H1 (cell line): ENCODE measurements around the gene TOM1L2. TPM values are rescaled to one million over a fixed set of nuclear protein-coding genes. Genes with fewer than 3 reads are reported as not detected.

ENCODE experiments used
- CTCF ChIA-PET: fragments of 300-600 bp; sonication (Branson Sonifier 250); formaldehyde crosslinking; loops from one replicate; lab custom pipeline; 2021; ENCODE audit not compliant: partially characterized antibody; lab: Charles Lee
- POLR2A ChIA-PET: fragments of 300-600 bp; sonication (Branson Sonifier 250); formaldehyde crosslinking; loops from one replicate; lab custom pipeline; 2021; ENCODE audit warnings: inconsistent platforms; ENCODE audit not compliant: partially characterized antibody; lab: Charles Lee
- DNase-seq, 2 experiments: peaks; one replicate each; pipeline versions ENCODE4 v3.0.0 to v3.0.0-alpha.2; 2010 to 2022; ENCODE audit warnings: low spot score in 2 of 2, low read depth in 1 of 2, mixed read lengths in 1 of 2
- FAIRE-seq: peaks from 2 replicates; lab custom pipeline; 2011; peaks lifted over from hg19 to GRCh38; lab: Jason Lieb, UNC
- H2AFZ ChIP-seq: 2 replicates; pipeline ENCODE4 v1.8.1; 2012; ENCODE audit warnings: low read length, inconsistent platforms
- H2AK5ac ChIP-seq: 2 replicates; pipeline ENCODE4 v1.6.1; 2013; ENCODE audit warnings: low read depth, low read length
- H2BK120ac ChIP-seq: replicated peaks from 2 replicates; pipeline ENCODE3; 2013; ENCODE audit warnings: low read depth, low read length, inconsistent platforms
- H2BK12ac ChIP-seq: 2 replicates; pipeline ENCODE4 v1.6.1; 2013; ENCODE audit warnings: low read depth, low read length
- H2BK15ac ChIP-seq: 2 replicates; pipeline ENCODE4 v1.6.1; 2013; ENCODE audit warnings: low read length
- H2BK20ac ChIP-seq: 2 replicates; pipeline ENCODE4 v1.6.1; 2013; ENCODE audit warnings: low read length
- H2BK5ac ChIP-seq: 2 replicates; pipeline ENCODE4 v1.6.1; 2013; ENCODE audit warnings: low read depth, low read length
- H3K14ac ChIP-seq: 2 replicates; pipeline ENCODE4 v1.6.1; 2013; ENCODE audit warnings: inconsistent platforms; ENCODE audit not compliant: insufficient read length
- H3K18ac ChIP-seq: 2 replicates; pipeline ENCODE4 v1.6.1; 2013; ENCODE audit warnings: low read length; ENCODE audit errors: extremely low read depth
- H3K23ac ChIP-seq: 2 replicates; pipeline ENCODE4 v1.6.1; 2013; ENCODE audit warnings: inconsistent platforms; ENCODE audit not compliant: insufficient read length
- H3K23me2 ChIP-seq: 2 replicates; pipeline ENCODE4 v1.6.1; 2013; ENCODE audit warnings: low read depth, low read length
- H3K27ac ChIP-seq: 2 replicates; pipeline ENCODE4 v1.6.1; 2011; ENCODE audit warnings: low read depth, low read length, inconsistent platforms
- H3K27me3 ChIP-seq, 4 experiments: replicated peaks in 1 of 4; 1 replicate in 1 of 4; 2 replicates in 3 of 4; pipeline versions ENCODE4 v1.6.1 to v1.8.1; 2011 to 2013; ENCODE audit warnings: low read length in 3 of 4, mild to moderate bottlenecking in 3 of 4, inconsistent platforms in 2 of 4, mixed read lengths in 2 of 4, moderate library complexity in 1 of 4; ENCODE audit not compliant: control insufficient read depth in 3 of 4, insufficient read depth in 3 of 4; ENCODE audit errors: extremely low read depth in 1 of 4
- H3K36me3 ChIP-seq, 4 experiments: 2 replicates each; pipeline versions ENCODE4 v1.6.1 to v1.8.1; 2011 to 2013; ENCODE audit warnings: mild to moderate bottlenecking in 4 of 4, low read length in 3 of 4, moderate library complexity in 2 of 4, control low read depth in 1 of 4, inconsistent platforms in 1 of 4; ENCODE audit not compliant: insufficient read depth in 4 of 4, control insufficient read depth in 2 of 4
- H3K4ac ChIP-seq: replicated peaks from 2 replicates; pipeline ENCODE3; 2013; ENCODE audit warnings: low read length, low read depth, mixed read lengths, inconsistent platforms; ENCODE audit not compliant: insufficient read length
- H3K4me1 ChIP-seq, 4 experiments: replicated peaks in 1 of 4; 1 replicate in 1 of 4; 2 replicates in 3 of 4; pipeline versions ENCODE4 v1.6.1 to v1.8.1; 2011 to 2013; ENCODE audit warnings: low read length in 3 of 4, inconsistent platforms in 2 of 4, mixed read lengths in 1 of 4; ENCODE audit not compliant: insufficient read depth in 4 of 4, control insufficient read depth in 3 of 4
- H3K4me2 ChIP-seq, 2 experiments: 2 replicates each; pipeline versions ENCODE4 v1.6.1 to v1.8.1; 2011 to 2013; ENCODE audit warnings: low read depth in 2 of 2, low read length in 2 of 2, control low read depth in 1 of 2, inconsistent platforms in 1 of 2, mild to moderate bottlenecking in 1 of 2; ENCODE audit not compliant: insufficient read depth in 1 of 2
- H3K4me3 ChIP-seq, 4 experiments: fragments of 200-600, 300-600 bp in 1 of 4; sonication (generic), shearing (Covaris generic), sonication (Bioruptor Twin) in 1 of 4; 2 replicates each; pipeline versions ENCODE4 v1.5.1 to v1.8.1; 2011 to 2016; ENCODE audit warnings: low read length in 4 of 4, low read depth in 3 of 4, control low read depth in 2 of 4, inconsistent platforms in 2 of 4, mild to moderate bottlenecking in 2 of 4, mixed read lengths in 1 of 4, moderate library complexity in 1 of 4; ENCODE audit not compliant: insufficient read depth in 2 of 4; ENCODE audit errors: extremely low read depth in 1 of 4
- H3K56ac ChIP-seq: replicated peaks from 2 replicates; pipeline ENCODE3; 2013; ENCODE audit warnings: low read depth, mild to moderate bottlenecking, mixed read lengths, low read length, inconsistent platforms; ENCODE audit not compliant: insufficient read length
- H3K79me1 ChIP-seq: 2 replicates; pipeline ENCODE4 v1.6.1; 2013; ENCODE audit warnings: low read depth, low read length, control low read depth
- H3K79me2 ChIP-seq, 2 experiments: 2 replicates each; pipeline versions ENCODE4 v1.6.1 to v1.8.1; 2012 to 2013; ENCODE audit warnings: low read length in 2 of 2, mild to moderate bottlenecking in 2 of 2, inconsistent platforms in 1 of 2; ENCODE audit not compliant: insufficient read depth in 2 of 2, control insufficient read depth in 1 of 2
- H3K9ac ChIP-seq, 4 experiments: replicated peaks in 1 of 4; 1 replicate in 1 of 4; 2 replicates in 3 of 4; pipeline versions ENCODE4 v1.6.1 to v1.8.1; 2011 to 2013; ENCODE audit warnings: low read depth in 3 of 4, low read length in 3 of 4, control low read depth in 2 of 4, mild to moderate bottlenecking in 2 of 4, moderate library complexity in 2 of 4, inconsistent platforms in 1 of 4; ENCODE audit errors: extremely low read depth in 1 of 4
- H3K9me3 ChIP-seq, 2 experiments: 2 replicates each; pipeline versions ENCODE4 v1.6.1 to v1.8.1; 2012 to 2013; ENCODE audit warnings: mild to moderate bottlenecking in 2 of 2, moderate library complexity in 2 of 2, control low read depth in 1 of 2, inconsistent platforms in 1 of 2, low read depth in 1 of 2, low read length in 1 of 2, mixed read lengths in 1 of 2; ENCODE audit not compliant: insufficient read depth in 2 of 2
- H4K20me1 ChIP-seq, 2 experiments: replicated peaks in 1 of 2; 2 replicates each; pipeline versions ENCODE3 to v1.8.1; 2011 to 2013; ENCODE audit warnings: inconsistent platforms in 2 of 2, low read length in 2 of 2, mild to moderate bottlenecking in 1 of 2; ENCODE audit not compliant: insufficient read depth in 2 of 2, control insufficient read depth in 1 of 2
- H4K5ac ChIP-seq: 2 replicates; pipeline ENCODE4 v1.6.1; 2013; ENCODE audit warnings: low read length, low read depth, mixed read lengths, inconsistent platforms; ENCODE audit not compliant: insufficient read length
- H4K8ac ChIP-seq: 2 replicates; pipeline ENCODE4 v1.8.0; 2013; ENCODE audit warnings: mild to moderate bottlenecking, moderate library complexity, low read length, inconsistent platforms; ENCODE audit not compliant: insufficient read depth; ENCODE audit errors: extremely low read depth
- H4K91ac ChIP-seq: replicated peaks from 2 replicates; pipeline ENCODE3; 2013; ENCODE audit warnings: low read length, mixed read lengths, inconsistent platforms; ENCODE audit not compliant: insufficient read length
- EZH2 ChIP-seq: fragments of 200-600 bp; sonication (generic); IDR thresholded peaks from 2 replicates; pipeline ENCODE4 v1.7.1; 2012; ENCODE audit warnings: low read depth, mild to moderate bottlenecking, moderate library complexity, low read length, inconsistent platforms; ENCODE audit not compliant: severe bottlenecking
- SIRT6 ChIP-seq: IDR thresholded peaks from one replicate; pipeline ENCODE4 v1.7.1; 2012; ENCODE audit warnings: low read length, inconsistent platforms
- TCF12 ChIP-seq: IDR thresholded peaks from 2 replicates; pipeline ENCODE4 v1.6.1; 2011; ENCODE audit warnings: low read depth, mild to moderate bottlenecking, low read length
- WGBS, 2 experiments: shearing (Covaris generic) in 1 of 2; methylation state at CpG; one replicate each; pipeline versions ENCODE4 v1.1.6 to v1.1.7; 2013 to 2015; ENCODE audit warnings: low lambda C conversion rate in 2 of 2, mixed read lengths in 2 of 2, inconsistent platforms in 1 of 2, low coverage in 1 of 2, missing lambda C conversion rate in 1 of 2; ENCODE audit not compliant: insufficient replicate concordance in 2 of 2, insufficient coverage in 1 of 2, insufficient read length in 1 of 2; ENCODE audit errors: extremely low coverage in 1 of 2, missing lambda C conversion rate in 1 of 2; 5-methylcytosine and 5-hydroxymethylcytosine counted together
- polyA plus RNA-seq, 7 experiments: library from polyadenylated mRNA; depleted of rRNA in 3 of 7; stranded (reverse) in 5 of 7; unstranded in 2 of 7; fragments of >200 nt in 5 of 7; fragments of 200-250 nt in 2 of 7; gene quantifications; 1 replicate in 5 of 7; 2 replicates in 1 of 7; 4 replicates in 1 of 7; pipeline versions ENCODE4 v1.2.1 to v1.2.3, GENCODE V29; 2011 to 2013; ENCODE audit warnings: missing spikeins in 2 of 7, mixed read lengths in 2 of 7
- total RNA-seq: library from RNA; stranded (reverse); fragmentation: NEBNext Ultra II Directional; extraction: Animal tissue kit (Norgen Biotek cat#: 25700); gene quantifications from 2 replicates; pipeline ENCODE4 v1.2.1, GENCODE V29; 2021

Gene TOM1L2
- total and polyA plus RNA-seq, 2 of the 8 experiments (the other 6 are each of a cell fraction or from before 2014, with no cell fraction given): 2.0 to 3.4 TPM

- H3K23ac ChIP-seq: no peak overlapping the region
- H2BK20ac ChIP-seq: no peak overlapping the region
- H3K23me2 ChIP-seq: peaks cover 5% of the 10 kb centered on the region; the same call in 1 of the 2 replicates
- peaks cover 0 to 14% (median 9%) of the 10 kb centered on the region in 4 experiments; a peak in 6 of 7 replicates for H3K4me1 ChIP-seq
- H2BK12ac ChIP-seq: no peak overlapping the region
- no peak overlapping the region for H2BK120ac ChIP-seq
- no peak overlapping the region for H3K9ac ChIP-seq
- DNase-seq (no peak), FAIRE-seq (no peak)
- H2AK5ac ChIP-seq: no peak overlapping the region
- ChIA-PET CTCF (interaction anchor here (0.6 to 3.4 kb wide), 10 partner anchors 10 to 51 kb away, joined by 3 to 14 read pairs (median 4); no protein-coding TSS in a partner anchor), POLR2A (interaction anchor here (1.0 to 18.4 kb wide), 6 partner anchors 10 to 90 kb away, joined by 3 to 532 read pairs (median 10); no protein-coding TSS in a partner anchor)
- peaks cover 0 to 13% (median 2%) of the 10 kb centered on the region in 4 experiments; a peak in 5 of 8 replicates for H3K36me3 ChIP-seq
- no peaks in the 10 kb centered on the region for H3K27me3 ChIP-seq
- WGBS, 2 experiments: 86% methylated on average over 12 of the region's 12 CpGs; no CpG with 5 or more reads in 1 of the 2 experiments
- H2BK5ac ChIP-seq: no peak overlapping the region
- H3K79me1 ChIP-seq: peaks cover 38% of the 10 kb centered on the region
- H3K79me2 ChIP-seq: peaks cover 42 to 88% of the 10 kb centered on the region in 2 experiments
- H3K9me3 ChIP-seq: no peaks in the 10 kb centered on the region
- no peak for TF ChIP-seq EZH2
- TF ChIP-seq SIRT6: no peak
- no peak for TF ChIP-seq TCF12
- H3K4me3 ChIP-seq: no peak overlapping the region
- no peak overlapping the region for H4K91ac ChIP-seq
- no peak overlapping the region for H3K27ac ChIP-seq
- H4K8ac ChIP-seq: peak overlapping the region; percentile 31
- no peak overlapping the region for H2AFZ ChIP-seq
- no peak overlapping the region for H3K4me2 ChIP-seq
- H3K14ac ChIP-seq: no peak overlapping the region
- no peak overlapping the region for H2BK15ac ChIP-seq
- no peak overlapping the region for H3K4ac ChIP-seq
- H3K18ac ChIP-seq: no peak overlapping the region
- H4K20me1 ChIP-seq: peaks cover 43 to 55% of the 10 kb centered on the region in 2 experiments
- no peak overlapping the region for H3K56ac ChIP-seq
- no peak overlapping the region for H4K5ac ChIP-seq
These were observed 140.8 kb downstream of the TOM1L2 start for GRCh38 chr17:17831208-17832031.
